ENCODE results near the gene AHSG.
A peak's percentile ranks its signal among the peaks of the same experiment; 100 is the strongest.
"Not testable (repeated sequence)": the region's sequence is repeated elsewhere in the genome, so short reads cannot be mapped to it uniquely, and the experiment has no call there.

Gene AHSG, protein sequence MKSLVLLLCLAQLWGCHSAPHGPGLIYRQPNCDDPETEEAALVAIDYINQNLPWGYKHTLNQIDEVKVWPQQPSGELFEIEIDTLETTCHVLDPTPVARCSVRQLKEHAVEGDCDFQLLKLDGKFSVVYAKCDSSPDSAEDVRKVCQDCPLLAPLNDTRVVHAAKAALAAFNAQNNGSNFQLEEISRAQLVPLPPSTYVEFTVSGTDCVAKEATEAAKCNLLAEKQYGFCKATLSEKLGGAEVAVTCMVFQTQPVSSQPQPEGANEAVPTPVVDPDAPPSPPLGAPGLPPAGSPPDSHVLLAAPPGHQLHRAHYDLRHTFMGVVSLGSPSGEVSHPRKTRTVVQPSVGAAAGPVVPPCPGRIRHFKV

GRCh38 chr3:186612721-186613636 is at the start of gene AHSG:
TSS of gene AHSG (plus strand) at chr3:186613060. CDS start at chr3:186613142, 82 bp downstream.
- no peak for DNase-seq

- no peak for DNase-seq
Measured at GRCh38 chr3:186564586-186564985, 48.3 kb upstream of the AHSG start.

DNA sequence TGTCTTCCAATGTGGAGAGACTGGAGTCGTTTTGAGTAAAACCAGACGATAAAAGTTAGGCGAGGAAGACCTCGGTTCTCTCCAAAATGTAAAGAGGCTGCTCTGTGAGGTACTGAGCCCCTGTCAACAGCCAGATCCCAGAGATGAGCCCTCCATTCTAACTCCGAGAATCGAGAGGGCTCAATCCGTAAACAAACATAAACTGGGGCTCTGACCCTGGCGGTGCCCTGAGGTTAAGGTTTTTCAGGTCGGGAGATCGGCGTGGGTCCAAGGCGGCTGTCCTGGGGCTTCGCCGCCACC is 46.1 kb upstream of the AHSG start:
- no peak for DNase-seq

DNA sequence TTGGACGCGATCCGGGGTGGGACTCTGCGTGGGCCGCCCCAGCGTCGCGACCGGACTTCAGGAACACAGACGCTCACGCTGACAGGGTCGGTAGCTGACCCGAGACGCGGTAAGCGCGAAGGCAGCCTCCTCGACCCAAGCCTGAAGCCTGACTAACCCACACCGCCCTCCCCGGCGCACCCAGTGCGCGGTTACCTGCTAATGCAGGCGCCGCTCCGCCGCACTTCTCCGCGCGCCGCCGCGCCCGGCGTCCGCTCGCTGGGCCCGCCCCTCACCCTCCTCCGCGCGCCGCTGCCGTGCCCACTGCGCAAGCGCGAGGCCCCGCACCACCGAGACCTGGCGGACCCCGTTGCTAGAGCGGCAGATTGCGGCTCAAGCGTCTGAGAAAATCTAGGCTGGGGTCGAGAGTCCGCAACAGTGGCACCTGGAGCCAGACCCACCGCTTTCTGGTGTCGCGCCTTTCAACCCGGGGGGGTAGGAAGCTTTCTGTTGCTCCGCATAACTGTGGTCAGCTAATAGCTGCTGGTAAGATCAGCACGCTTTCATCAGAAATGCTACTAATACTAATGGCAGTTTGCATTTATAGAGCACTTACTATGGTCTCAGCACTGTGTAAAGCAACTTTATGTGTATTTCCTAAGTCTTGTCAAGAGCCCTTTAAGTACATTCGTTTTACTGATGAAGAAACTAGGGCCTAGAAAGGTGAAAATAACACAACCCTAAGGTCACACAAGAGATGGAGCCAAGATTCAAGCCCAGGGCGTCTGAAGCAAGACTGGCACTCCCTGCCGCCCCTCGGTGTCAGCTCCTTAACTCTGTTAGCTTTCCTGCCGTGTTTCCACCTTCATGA is 45.6 kb upstream of the AHSG start, which contains the start of gene TBCCD1:
TBCCD1 (minus strand) TSS at position 268 of the 850 bp plus-strand sequence. CDS start 3,010 bp downstream, outside the sequence.
- DNase-seq: peak; percentile 76

DNA sequence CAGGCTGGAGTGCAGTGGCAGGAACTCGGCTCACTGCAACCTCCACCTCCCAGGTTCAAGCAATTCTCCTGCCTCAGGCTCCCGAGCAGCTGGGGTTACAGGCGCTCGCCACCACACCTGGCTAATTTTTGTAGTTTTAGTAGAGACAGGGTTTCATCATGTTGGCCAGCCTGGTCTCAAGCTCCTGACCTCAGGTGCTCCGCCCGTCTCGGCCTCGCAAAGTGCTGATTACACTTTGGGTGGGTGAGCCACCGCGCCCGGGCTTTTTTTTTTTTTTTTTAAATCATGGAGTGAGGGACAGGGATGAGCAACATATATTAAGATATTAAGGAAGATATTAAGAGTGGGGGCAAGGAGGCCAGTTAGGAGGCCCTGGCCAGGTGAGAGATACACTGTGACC is 43.5 kb upstream of the AHSG start:
- not testable (repeated sequence) for DNase-seq

DNA sequence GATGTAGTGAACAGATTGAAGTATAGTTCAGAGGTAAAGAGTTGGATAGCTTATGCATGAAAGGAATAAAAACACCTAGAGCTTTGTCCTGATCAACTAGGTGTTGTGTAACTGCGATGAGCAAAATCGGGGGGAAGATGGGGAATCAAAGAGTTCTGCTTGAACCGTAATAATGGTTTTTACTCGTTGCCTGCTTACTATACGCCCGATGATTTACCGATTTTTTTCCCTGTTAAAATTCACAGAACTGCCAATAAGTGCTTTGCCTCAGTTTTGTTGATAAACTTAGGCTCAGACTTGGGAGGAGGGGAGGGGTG is 43.1 kb upstream of the AHSG start:
- DNase-seq: no peak

DNA sequence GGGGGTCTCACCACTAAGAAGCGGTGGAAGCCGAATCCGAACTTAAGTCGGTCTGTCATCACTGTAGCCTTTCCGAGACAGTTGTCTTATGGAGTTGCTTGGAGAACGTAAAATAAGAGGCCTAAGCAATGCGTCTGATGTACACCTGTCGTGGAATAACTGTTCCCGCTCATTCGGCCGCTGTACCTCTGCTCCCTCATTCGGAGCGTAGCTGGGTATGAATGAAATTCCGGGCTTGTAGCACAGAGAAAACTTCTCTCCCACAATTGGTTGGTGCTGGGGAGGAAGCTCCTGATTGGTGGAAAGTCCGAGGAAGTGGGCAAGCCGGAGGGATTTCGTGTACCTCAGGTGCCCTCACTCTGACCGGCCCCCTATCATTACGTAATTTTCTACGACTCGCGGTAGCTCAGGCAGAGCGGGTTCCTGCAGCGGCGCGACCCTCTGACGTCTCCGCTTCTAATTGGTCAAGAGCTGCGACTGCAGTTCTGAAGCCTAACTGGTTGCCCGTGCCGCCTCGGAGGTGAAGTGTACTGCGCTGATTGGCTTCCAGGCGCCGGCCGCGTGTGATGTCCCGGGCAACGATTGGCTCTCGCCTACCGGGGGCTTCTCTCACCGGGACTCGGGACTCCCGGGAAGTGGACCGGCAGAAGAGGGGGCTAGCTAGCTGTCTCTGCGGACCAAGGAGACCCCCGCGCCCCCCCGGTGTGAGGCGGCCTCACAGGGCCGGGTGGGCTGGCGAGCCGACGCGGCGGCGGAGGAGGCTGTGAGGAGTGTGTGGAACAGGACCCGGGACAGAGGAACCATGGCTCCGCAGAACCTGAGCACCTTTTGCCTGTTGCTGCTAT is 42.5 kb upstream of the AHSG start, which contains the start of gene DNAJB11:
DNAJB11 (plus strand) TSS at position 625 of the 845 bp plus-strand sequence; CDS start at position 803, 178 bp downstream.
- DNase-seq: peak; percentile 98

GRCh38 chr3:186570941-186571643 is 41.8 kb upstream of the AHSG start:
- DNase-seq: no peak

DNA sequence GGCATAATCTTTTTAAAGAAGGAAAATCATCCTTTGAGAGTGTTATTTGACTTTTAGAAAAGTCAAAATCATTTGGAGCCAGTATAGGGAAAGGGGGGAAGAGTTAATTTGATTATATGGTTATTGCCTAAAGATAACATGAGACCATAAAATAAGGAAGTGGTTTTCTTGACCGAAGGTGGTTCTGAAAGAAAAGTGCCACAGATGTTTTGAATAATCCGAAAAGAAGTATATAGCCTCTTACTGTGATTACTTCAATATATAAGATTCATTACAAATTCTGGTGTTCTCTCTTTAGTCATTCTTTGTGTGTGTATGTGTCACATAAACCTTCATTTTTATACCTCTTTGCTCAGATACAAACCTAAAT is 41.2 kb upstream of the AHSG start:
- no peak for DNase-seq

DNA sequence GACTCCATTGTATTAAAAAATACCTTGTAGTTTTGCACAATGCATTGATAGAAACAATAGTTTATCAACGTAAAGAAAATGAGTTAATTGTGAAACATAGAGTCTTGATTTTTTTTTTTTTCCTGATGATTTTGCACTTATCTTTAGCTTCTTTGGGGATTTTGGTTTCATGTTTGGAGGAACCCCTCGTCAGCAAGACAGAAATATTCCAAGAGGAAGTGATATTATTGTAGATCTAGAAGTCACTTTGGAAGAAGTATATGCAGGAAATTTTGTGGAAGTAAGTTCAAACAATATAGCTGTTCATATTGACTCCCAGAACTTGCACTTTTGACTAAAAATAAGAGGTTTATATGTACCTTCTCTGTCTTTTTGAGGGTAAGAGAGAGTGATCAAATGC is 35.3 kb upstream of the AHSG start:
- DNase-seq: no peak

- no peak for DNase-seq
Measured at GRCh38 chr3:186580785-186581184, 32.1 kb upstream of the AHSG start.

GRCh38 chr3:186582541-186582940 is 30.3 kb upstream of the AHSG start:
- no peak for DNase-seq

- DNase-seq: no peak
Measured at GRCh38 chr3:186583831-186584230, 29.0 kb upstream of the AHSG start.

DNA sequence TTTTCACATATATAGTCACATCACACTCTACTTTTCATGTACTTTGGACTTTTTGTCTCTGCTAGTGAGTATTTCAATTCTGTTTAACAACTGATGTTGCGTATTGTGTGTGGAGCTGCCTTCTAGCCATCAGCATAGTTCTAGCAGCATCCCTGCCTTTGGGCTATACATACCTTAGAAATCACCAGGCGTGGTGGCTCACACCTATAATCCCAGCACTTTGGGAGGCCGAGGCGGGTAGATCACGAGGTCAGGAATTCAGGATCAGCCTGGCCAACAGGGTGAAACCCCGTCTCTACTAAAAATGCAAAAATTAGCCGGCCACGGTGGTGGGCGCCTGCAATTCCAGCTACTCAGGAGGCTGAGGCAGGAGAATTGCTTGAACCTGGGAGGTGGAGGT is 26.6 kb upstream of the AHSG start:
- not testable (repeated sequence) for DNase-seq

DNA sequence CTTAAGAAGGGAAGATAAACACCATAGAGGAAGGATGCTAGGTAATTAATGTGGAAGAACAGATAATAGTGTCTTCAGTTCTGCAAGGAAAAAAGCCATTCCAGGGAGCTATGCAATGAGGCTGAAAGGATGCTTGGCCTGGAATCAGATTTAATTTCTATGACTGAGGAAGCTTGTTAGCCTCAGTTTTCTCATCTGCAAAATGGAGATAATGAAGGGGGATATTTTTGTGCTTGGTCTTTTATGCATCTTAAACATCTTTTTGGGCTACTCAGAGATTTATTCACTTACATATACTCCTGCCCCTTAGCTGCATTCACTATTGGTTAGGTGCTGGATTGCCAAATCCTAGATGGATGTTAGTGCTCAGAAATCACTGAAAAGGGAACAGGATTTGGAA is 25.7 kb upstream of the AHSG start:
- no peak for DNase-seq

GRCh38 chr3:186588632-186589031 is 24.2 kb upstream of the AHSG start:
- DNase-seq: no peak

- DNase-seq: no peak
Measured at GRCh38 chr3:186589121-186589520, 23.7 kb upstream of the AHSG start.

DNA sequence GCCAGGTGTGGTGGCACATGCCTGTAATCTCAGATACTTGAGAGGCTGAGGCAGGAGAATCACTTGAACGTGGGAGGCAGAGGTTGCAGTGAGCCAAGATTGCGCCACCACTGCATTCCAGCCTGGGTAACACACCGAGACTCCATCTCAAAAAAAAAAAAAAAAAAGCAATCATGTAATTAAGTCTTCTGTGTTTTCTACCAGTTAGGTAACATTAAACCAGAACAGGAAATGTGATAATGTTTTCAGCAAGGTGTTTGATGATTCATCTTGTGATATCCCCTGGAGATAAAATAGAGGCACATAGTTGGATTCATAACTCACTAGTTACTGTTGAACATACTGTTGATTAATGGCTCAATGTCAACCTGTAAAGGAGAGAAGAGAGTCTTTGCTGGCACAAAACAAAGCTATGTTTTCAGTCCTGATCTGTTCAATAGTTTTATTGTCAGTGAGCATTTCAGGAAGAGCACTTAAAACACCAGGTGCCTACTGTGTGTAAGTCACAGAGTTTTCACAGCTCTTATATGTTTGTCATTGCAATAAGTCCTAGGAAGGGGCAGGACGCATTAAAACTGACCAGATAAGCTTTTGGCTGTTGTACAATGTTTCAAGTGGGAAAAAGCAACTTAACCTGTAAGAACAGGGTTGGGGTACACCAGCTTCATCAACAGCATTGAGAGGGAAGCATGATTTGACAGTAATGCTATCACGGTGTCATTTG is 22.8 kb upstream of the AHSG start:
- no peak for DNase-seq

GRCh38 chr3:186590580-186591295 is 22.1 kb upstream of the AHSG start:
- no peak for DNase-seq

- no peak for DNase-seq
Measured at GRCh38 chr3:186592682-186593081, 20.2 kb upstream of the AHSG start.
